ENCODE measurements around the gene C16orf46.
"Not testable (repeated sequence)": the region's sequence is repeated elsewhere in the genome, so short reads cannot be mapped to it uniquely, and the experiment has no call there.

C16orf46 gene

GRCh38 chr16:81077076-81077940 is at the start of gene C16orf46:
Gene C16orf46 (minus strand): TSS chr16:81077238. CDS start chr16:81063955, 13,283 bp downstream.
- peak; percentile 47 for DNase-seq

GRCh38 chr16:81123092-81123852 is 46.2 kb upstream of the C16orf46 start:
- no peak for DNase-seq

GRCh38 chr16:81121474-81121990 is 44.5 kb upstream of the C16orf46 start:
- DNase-seq = no peak

- no peak for DNase-seq
These were observed 40.4 kb upstream of the C16orf46 start for GRCh38 chr16:81117436-81117835.

- DNase-seq = no peak
These were observed 39.2 kb upstream of the C16orf46 start for GRCh38 chr16:81116285-81116684.

- DNase-seq = no peak
These were observed 35.4 kb upstream of the C16orf46 start for GRCh38 chr16:81112453-81112852.

- not testable (repeated sequence) for DNase-seq
These were observed 32.2 kb upstream of the C16orf46 start for GRCh38 chr16:81109274-81109673.

GRCh38 chr16:81107511-81107910 is 30.5 kb upstream of the C16orf46 start:
- no peak for DNase-seq

- DNase-seq = no peak
These were observed 29.9 kb upstream of the C16orf46 start for GRCh38 chr16:81106826-81107503.

- DNase-seq = no peak
These were observed 28.9 kb upstream of the C16orf46 start for GRCh38 chr16:81105946-81106345.

GRCh38 chr16:81101702-81102101 is 24.7 kb upstream of the C16orf46 start:
- DNase-seq = no peak

GRCh38 chr16:81099958-81100357 is 22.9 kb upstream of the C16orf46 start:
- no peak for DNase-seq

- no peak for DNase-seq
These were observed 20.2 kb upstream of the C16orf46 start for GRCh38 chr16:81097230-81097629.

- no peak for DNase-seq
These were observed 19.7 kb upstream of the C16orf46 start for GRCh38 chr16:81096715-81097208.

- peak; percentile 79 for DNase-seq
These were observed 19.1 kb upstream of the C16orf46 start, which contains the start of gene GCSH for GRCh38 chr16:81095953-81096714. Gene GCSH (minus strand): TSS chr16:81096395. CDS start chr16:81096278, 117 bp downstream.

- no peak for DNase-seq
These were observed 18.6 kb upstream of the C16orf46 start for GRCh38 chr16:81095653-81095952.

- DNase-seq = no peak
These were observed 17.8 kb upstream of the C16orf46 start for GRCh38 chr16:81094771-81095251.

- DNase-seq = no peak
These were observed 11.8 kb upstream of the C16orf46 start for GRCh38 chr16:81088836-81089235.

GRCh38 chr16:81081014-81081413 is 4.0 kb upstream of the C16orf46 start:
- no peak for DNase-seq

- DNase-seq = no peak
These were observed 3.2 kb upstream of the C16orf46 start for GRCh38 chr16:81080233-81080632.

GRCh38 chr16:81076566-81077075 is 417 bp downstream of the C16orf46 start:
- DNase-seq = peak; percentile 24

All from SIG-M5 (cell line).